Liver (tissue), 9 donors: ENCODE data around the gene NABP2. TPM values are rescaled to one million over a fixed set of nuclear protein-coding genes. Genes with fewer than 3 reads are reported as not detected.

Source experiments
- DNase-seq: peaks from one replicate; pipeline ENCODE4 v3.0.0-alpha.2; 2017; ENCODE audit warnings: low spot score
- H3K27ac ChIP-seq, 2 donors: one replicate each; pipeline ENCODE4 v1.7.0; 2013; ENCODE audit warnings: inconsistent platforms in 2 of 2, low read length in 2 of 2, control low read depth in 1 of 2, low read depth in 1 of 2, mild to moderate bottlenecking in 1 of 2
- H3K27me3 ChIP-seq, 4 donors: one replicate each; pipeline versions ENCODE4 v1.6.1 to v1.7.0; 2013; ENCODE audit warnings: low read length in 3 of 4, inconsistent platforms in 1 of 4, mild to moderate bottlenecking in 1 of 4, moderate library complexity in 1 of 4; ENCODE audit not compliant: control insufficient read depth in 4 of 4, insufficient read depth in 4 of 4
- H3K36me3 ChIP-seq, 4 donors: one replicate each; pipeline versions ENCODE4 v1.6.1 to v1.7.0; 2013; ENCODE audit warnings: low read length in 3 of 4, mild to moderate bottlenecking in 3 of 4, low read depth in 1 of 4, moderate library complexity in 1 of 4; ENCODE audit not compliant: control insufficient read depth in 4 of 4, insufficient read depth in 3 of 4
- H3K4me1 ChIP-seq, 4 donors: one replicate each; pipeline versions ENCODE4 v1.6.1 to v1.7.0; 2013; ENCODE audit warnings: low read length in 3 of 4, mild to moderate bottlenecking in 3 of 4, moderate library complexity in 1 of 4; ENCODE audit not compliant: control insufficient read depth in 4 of 4, insufficient read depth in 4 of 4
- H3K4me3 ChIP-seq, 3 donors: one replicate each; pipeline versions ENCODE4 v1.6.1 to v1.7.0; 2013; ENCODE audit warnings: low read length in 3 of 3, control low read depth in 1 of 3, low read depth in 1 of 3, mild to moderate bottlenecking in 1 of 3
- H3K9ac ChIP-seq, 2 donors: one replicate each; pipeline ENCODE4 v1.7.0; 2013; ENCODE audit warnings: low read length in 2 of 2, mild to moderate bottlenecking in 2 of 2, moderate library complexity in 2 of 2, control low read depth in 1 of 2, low read depth in 1 of 2
- H3K9me3 ChIP-seq, 4 donors: one replicate each; pipeline versions ENCODE4 v1.6.1 to v1.7.0; 2013; ENCODE audit warnings: low read length in 3 of 4; ENCODE audit not compliant: control insufficient read depth in 4 of 4
- EGR1 ChIP-seq, 2 donors: IDR thresholded peaks; 2 replicates each; pipeline ENCODE4 v1.6.1; 2016 to 2018; ENCODE audit warnings: antibody characterized with exemption in 2 of 2, low read depth in 2 of 2
- GABPA ChIP-seq, 2 donors: IDR thresholded peaks in 1 of 2; conservative IDR thresholded peaks in 1 of 2; 2 replicates each; pipeline ENCODE4 v1.6.1; 2016; ENCODE audit warnings: antibody characterized with exemption in 2 of 2, mild to moderate bottlenecking in 1 of 2, moderate library complexity in 1 of 2
- HNF4G ChIP-seq: IDR thresholded peaks from 2 replicates; pipeline ENCODE4 v1.6.1; 2016; ENCODE audit warnings: antibody characterized with exemption
- JUND ChIP-seq, 2 donors: IDR thresholded peaks; 2 replicates each; pipeline ENCODE4 v1.6.1; 2016; ENCODE audit warnings: antibody characterized with exemption in 2 of 2
- NR2F2 ChIP-seq: IDR thresholded peaks from 2 replicates; pipeline ENCODE4 v1.6.1; 2016; ENCODE audit warnings: antibody characterized with exemption
- RXRA ChIP-seq, 2 donors: IDR thresholded peaks; 2 replicates each; pipeline ENCODE4 v1.6.1; 2017 to 2018; ENCODE audit warnings: antibody characterized with exemption in 2 of 2, mild to moderate bottlenecking in 1 of 2
- SP1 ChIP-seq: IDR thresholded peaks from 2 replicates; pipeline ENCODE4 v1.6.1; 2018; ENCODE audit warnings: antibody characterized with exemption, mild to moderate bottlenecking
- TAF1 ChIP-seq: conservative IDR thresholded peaks from 2 replicates; pipeline ENCODE4 v1.6.1; 2016; ENCODE audit warnings: antibody characterized with exemption, mild to moderate bottlenecking
- YY1 ChIP-seq: IDR thresholded peaks from 2 replicates; pipeline ENCODE4 v1.6.1; 2016; ENCODE audit warnings: antibody characterized with exemption, mild to moderate bottlenecking
- polyA plus RNA-seq, 2 donors: library from polyadenylated mRNA; stranded (reverse) in 1 of 2; unstranded in 1 of 2; fragments of 200-250 nt in 1 of 2; fragments of >200 nt in 1 of 2; fragmentation: Nextera tagmentation in 1 of 2; extraction: Ambion mirVana in 1 of 2; gene quantifications; one replicate each; pipeline versions ENCODE4 v1.2.1 to v1.2.3, GENCODE V29; 2013 to 2015
- total RNA-seq, 2 donors: library from RNA; depleted of rRNA; stranded (reverse); fragments of >200 nt; gene quantifications; one replicate each; pipeline ENCODE4 v1.2.3, GENCODE V29; 2014
- TF ChIP-seq, protein P1 (sequence below): fragments of 150-350 bp; IDR thresholded peaks from 2 replicates; pipeline ENCODE4 v1.5.1; 2017; ENCODE audit warnings: improper control_type of control experiment, low read depth, low read length; ENCODE audit not compliant: missing input control
- TF ChIP-seq, protein P2 (sequence below): IDR thresholded peaks from 2 replicates; pipeline ENCODE4 v1.6.1; 2016; ENCODE audit warnings: antibody characterized with exemption
- TF ChIP-seq, protein P3 (sequence below): IDR thresholded peaks from 2 replicates; pipeline ENCODE4 v1.6.1; 2016; ENCODE audit warnings: antibody characterized with exemption, mild to moderate bottlenecking
- TF ChIP-seq, protein P4 (sequence below): IDR thresholded peaks from 2 replicates; pipeline ENCODE4 v1.6.1; 2016; ENCODE audit warnings: antibody characterized with exemption
- donor health status: healthy.
- donor health status: healthy.
- donor health status: healthy.
- donor health status: healthy.
- donor health status: healthy.

Gene NABP2
- total and polyA plus RNA-seq, 4 donors, result 10.8 to 14.5 (median 12.6) TPM

DNA sequence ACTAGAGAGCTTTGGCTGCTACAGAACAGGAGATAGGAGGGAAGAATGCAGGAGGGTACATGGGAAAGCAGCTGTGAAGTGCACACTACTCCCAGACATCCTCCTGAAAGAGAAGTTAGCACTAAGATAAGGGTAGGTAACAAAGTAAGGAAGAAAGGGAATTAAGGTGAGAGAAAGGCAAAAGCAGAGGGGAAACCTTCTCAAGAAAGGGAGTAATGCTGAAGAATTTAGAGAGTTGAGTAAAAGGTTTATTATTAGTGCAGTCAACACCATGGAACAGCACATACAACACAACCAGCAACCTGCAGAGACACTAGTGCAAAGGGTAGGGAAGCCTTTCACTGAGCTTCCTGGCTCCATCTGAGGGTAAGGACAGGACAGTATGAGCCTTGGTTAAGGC is 19.9 kb upstream of the NABP2 start:
- no peaks in the 10 kb centered on the region for H3K27me3 ChIP-seq
- TF ChIP-seq GABPA (IDR thresholded peaks at IDR 0.05 in 1 of 2, conservative IDR thresholded peaks at IDR 0.05 in 1 of 2) (no peak), HNF4G (no peak), YY1 (no peak), JUND (IDR thresholded peaks at IDR 0.05) (no peak), NR2F2 (no peak), TAF1 (no peak)
- TF ChIP-seq, protein P1, sequence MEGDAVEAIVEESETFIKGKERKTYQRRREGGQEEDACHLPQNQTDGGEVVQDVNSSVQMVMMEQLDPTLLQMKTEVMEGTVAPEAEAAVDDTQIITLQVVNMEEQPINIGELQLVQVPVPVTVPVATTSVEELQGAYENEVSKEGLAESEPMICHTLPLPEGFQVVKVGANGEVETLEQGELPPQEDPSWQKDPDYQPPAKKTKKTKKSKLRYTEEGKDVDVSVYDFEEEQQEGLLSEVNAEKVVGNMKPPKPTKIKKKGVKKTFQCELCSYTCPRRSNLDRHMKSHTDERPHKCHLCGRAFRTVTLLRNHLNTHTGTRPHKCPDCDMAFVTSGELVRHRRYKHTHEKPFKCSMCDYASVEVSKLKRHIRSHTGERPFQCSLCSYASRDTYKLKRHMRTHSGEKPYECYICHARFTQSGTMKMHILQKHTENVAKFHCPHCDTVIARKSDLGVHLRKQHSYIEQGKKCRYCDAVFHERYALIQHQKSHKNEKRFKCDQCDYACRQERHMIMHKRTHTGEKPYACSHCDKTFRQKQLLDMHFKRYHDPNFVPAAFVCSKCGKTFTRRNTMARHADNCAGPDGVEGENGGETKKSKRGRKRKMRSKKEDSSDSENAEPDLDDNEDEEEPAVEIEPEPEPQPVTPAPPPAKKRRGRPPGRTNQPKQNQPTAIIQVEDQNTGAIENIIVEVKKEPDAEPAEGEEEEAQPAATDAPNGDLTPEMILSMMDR, result no peak
- TF ChIP-seq, protein P2, sequence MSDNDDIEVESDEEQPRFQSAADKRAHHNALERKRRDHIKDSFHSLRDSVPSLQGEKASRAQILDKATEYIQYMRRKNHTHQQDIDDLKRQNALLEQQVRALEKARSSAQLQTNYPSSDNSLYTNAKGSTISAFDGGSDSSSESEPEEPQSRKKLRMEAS, result no peak
- TF ChIP-seq, protein P3, sequence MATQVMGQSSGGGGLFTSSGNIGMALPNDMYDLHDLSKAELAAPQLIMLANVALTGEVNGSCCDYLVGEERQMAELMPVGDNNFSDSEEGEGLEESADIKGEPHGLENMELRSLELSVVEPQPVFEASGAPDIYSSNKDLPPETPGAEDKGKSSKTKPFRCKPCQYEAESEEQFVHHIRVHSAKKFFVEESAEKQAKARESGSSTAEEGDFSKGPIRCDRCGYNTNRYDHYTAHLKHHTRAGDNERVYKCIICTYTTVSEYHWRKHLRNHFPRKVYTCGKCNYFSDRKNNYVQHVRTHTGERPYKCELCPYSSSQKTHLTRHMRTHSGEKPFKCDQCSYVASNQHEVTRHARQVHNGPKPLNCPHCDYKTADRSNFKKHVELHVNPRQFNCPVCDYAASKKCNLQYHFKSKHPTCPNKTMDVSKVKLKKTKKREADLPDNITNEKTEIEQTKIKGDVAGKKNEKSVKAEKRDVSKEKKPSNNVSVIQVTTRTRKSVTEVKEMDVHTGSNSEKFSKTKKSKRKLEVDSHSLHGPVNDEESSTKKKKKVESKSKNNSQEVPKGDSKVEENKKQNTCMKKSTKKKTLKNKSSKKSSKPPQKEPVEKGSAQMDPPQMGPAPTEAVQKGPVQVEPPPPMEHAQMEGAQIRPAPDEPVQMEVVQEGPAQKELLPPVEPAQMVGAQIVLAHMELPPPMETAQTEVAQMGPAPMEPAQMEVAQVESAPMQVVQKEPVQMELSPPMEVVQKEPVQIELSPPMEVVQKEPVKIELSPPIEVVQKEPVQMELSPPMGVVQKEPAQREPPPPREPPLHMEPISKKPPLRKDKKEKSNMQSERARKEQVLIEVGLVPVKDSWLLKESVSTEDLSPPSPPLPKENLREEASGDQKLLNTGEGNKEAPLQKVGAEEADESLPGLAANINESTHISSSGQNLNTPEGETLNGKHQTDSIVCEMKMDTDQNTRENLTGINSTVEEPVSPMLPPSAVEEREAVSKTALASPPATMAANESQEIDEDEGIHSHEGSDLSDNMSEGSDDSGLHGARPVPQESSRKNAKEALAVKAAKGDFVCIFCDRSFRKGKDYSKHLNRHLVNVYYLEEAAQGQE, result no peak
- TF ChIP-seq, protein P4, sequence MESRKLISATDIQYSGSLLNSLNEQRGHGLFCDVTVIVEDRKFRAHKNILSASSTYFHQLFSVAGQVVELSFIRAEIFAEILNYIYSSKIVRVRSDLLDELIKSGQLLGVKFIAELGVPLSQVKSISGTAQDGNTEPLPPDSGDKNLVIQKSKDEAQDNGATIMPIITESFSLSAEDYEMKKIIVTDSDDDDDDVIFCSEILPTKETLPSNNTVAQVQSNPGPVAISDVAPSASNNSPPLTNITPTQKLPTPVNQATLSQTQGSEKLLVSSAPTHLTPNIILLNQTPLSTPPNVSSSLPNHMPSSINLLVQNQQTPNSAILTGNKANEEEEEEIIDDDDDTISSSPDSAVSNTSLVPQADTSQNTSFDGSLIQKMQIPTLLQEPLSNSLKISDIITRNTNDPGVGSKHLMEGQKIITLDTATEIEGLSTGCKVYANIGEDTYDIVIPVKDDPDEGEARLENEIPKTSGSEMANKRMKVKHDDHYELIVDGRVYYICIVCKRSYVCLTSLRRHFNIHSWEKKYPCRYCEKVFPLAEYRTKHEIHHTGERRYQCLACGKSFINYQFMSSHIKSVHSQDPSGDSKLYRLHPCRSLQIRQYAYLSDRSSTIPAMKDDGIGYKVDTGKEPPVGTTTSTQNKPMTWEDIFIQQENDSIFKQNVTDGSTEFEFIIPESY, result no peak
- H3K36me3 ChIP-seq, result peaks cover 8 to 37% (median 25%) of the 10 kb centered on the region in 4 donors
- no peak overlapping the region for H3K27ac ChIP-seq
- DNase-seq, result no peak
- H3K4me3 ChIP-seq, result no peak overlapping the region
- H3K9me3 ChIP-seq, result no peaks in the 10 kb centered on the region
- H3K9ac ChIP-seq, result no peak overlapping the region
- peaks cover 0 to 7% (median 2%) of the 10 kb centered on the region in 4 donors for H3K4me1 ChIP-seq

DNA sequence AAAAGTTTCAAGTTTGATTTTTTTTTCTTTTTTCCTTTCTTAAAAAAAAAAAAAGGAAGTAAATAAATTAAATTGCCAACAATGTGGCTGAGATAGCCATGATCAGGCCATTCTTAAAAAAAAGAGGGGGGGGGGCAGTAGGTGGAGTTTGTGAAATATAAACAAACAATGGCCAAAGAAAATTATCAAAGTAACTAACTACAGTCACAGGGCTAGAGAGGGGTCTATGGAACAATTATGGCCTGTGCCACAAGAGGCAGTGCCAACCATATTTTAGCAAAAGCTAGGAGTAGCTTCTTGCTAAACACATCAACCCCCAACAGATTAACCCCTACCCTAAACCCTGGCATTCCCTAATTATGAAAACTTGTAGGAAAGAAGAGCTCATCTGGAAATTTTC is 18.7 kb upstream of the NABP2 start:
- Histone ChIP-seq H3K36me3 (peaks cover 8 to 46% (median 32%) of the 10 kb centered on the region in 4 donors), H3K4me3 (no peak overlapping the region), H3K27ac (no peak overlapping the region), H3K9me3 (no peaks in the 10 kb centered on the region), H3K4me1 (peaks cover 0 to 7% (median 2%) of the 10 kb centered on the region in 4 donors), H3K9ac (no peak overlapping the region), H3K27me3 (no peaks in the 10 kb centered on the region)
- TF ChIP-seq RXRA (IDR thresholded peaks at IDR 0.05) (no peak), EGR1 (IDR thresholded peaks at IDR 0.05; ENCODE audit: low read depth in 2 of 2) (no peak), GABPA (IDR thresholded peaks at IDR 0.05 in 1 of 2, conservative IDR thresholded peaks at IDR 0.05 in 1 of 2) (no peak), YY1 (no peak), SP1 (no peak)
- no peak for DNase-seq
